ENCODE measurements around the gene NUMB.
"Not testable (repeated sequence)": the region's sequence is repeated elsewhere in the genome, so short reads cannot be mapped to it uniquely, and the experiment has no call there.

The NUMB gene

DNA sequence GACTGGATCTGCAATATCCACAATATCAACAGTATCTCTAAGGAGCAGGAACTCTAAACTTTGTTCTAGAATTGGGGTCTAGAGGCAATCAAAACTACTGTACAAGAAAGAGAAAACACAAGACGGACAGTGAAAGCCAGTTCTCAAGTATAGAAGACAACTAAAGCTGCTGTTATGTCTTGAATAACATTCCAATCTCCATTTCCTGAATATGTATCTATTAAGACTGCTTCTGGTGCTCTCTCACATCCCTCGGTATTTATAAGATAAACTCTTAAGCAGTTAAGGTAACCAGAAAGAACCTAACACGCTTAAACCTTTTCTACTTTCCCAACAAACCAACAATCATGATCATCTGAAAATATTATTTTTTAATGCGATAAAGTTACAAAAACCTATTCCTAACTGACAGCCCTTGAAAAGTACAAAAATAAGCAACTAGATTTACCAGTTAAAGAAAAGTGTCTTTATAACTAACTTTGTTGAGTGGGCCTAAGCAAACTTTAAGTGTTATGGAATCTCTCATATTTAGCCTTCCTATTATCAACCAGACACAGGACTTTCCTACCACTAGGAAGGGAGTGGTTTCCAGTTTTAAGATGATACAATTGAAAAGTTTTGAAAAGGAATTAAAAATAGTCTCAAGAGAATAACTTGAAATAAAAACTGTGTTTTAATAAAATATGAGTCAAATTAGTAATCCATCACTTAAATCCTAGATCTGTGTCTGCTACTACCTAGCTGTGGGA is 30.7 kb downstream of the NUMB start:
- Histone ChIP-seq H3K27me3 (replicated peaks; ENCODE audit: control insufficient read depth, insufficient read depth, low read length) (no peaks in the 10 kb centered on the region), H3K36me3 (ENCODE audit: control insufficient read depth, insufficient read depth, low read length) (no peaks in the 10 kb centered on the region), H3K4me3 (replicated peaks; ENCODE audit: low read depth, low read length) (no peak overlapping the region)
- no peak for TF ChIP-seq CTCF (IDR thresholded peaks at IDR 0.05; ENCODE audit: insufficient read depth, low read length, poor library complexity, severe bottlenecking)
- no peak for DNase-seq (ENCODE audit: extremely low read depth, insufficient read length)

GRCh38 chr14:73426877-73427276 is 31.5 kb downstream of the NUMB start:
- no peaks in the 10 kb centered on the region for H3K27me3 ChIP-seq (replicated peaks; ENCODE audit: control insufficient read depth, insufficient read depth, low read length)
- peak; percentile 55 for DNase-seq (ENCODE audit: extremely low read depth, insufficient read length)
- no peak overlapping the region for H3K4me3 ChIP-seq (replicated peaks; ENCODE audit: low read depth, low read length)
- no peaks in the 10 kb centered on the region; the same call in 1 of the 2 replicates for H3K36me3 ChIP-seq (ENCODE audit: control insufficient read depth, insufficient read depth, low read length)
- TF ChIP-seq CTCF (IDR thresholded peaks at IDR 0.05; ENCODE audit: insufficient read depth, low read length, poor library complexity, severe bottlenecking) = no peak

GRCh38 chr14:73424453-73424852 is 33.9 kb downstream of the NUMB start:
- no peak for DNase-seq (ENCODE audit: extremely low read depth, insufficient read length)
- TF ChIP-seq CTCF (IDR thresholded peaks at IDR 0.05; ENCODE audit: insufficient read depth, low read length, poor library complexity, severe bottlenecking) = no peak
- no peaks in the 10 kb centered on the region; the same call in 1 of the 2 replicates for H3K36me3 ChIP-seq (ENCODE audit: control insufficient read depth, insufficient read depth, low read length)
- no peaks in the 10 kb centered on the region for H3K27me3 ChIP-seq (replicated peaks; ENCODE audit: control insufficient read depth, insufficient read depth, low read length)
- no peak overlapping the region for H3K4me3 ChIP-seq (replicated peaks; ENCODE audit: low read depth, low read length)

DNA sequence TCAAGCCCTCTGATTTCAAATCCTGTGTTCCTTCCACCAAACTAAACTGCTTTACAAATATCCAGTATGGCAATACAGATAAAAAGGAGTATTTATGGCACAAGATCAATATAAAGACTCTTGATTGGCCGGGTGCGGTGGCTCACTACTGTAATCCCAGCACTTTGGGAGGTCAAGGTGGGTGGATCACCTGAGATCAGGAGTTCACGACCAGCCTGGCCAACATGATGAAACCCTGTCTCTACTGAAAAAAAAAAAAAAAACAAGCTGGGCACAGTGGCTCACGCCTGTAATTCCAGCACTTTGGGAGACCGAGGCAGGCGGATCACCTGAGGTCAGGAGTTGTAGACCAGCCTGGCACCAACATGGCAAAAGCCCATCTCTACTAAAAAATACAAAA is 35.3 kb downstream of the NUMB start:
- DNase-seq (ENCODE audit: extremely low read depth, insufficient read length); H3K4me3 ChIP-seq (replicated peaks; ENCODE audit: low read depth, low read length); H3K36me3 ChIP-seq (ENCODE audit: control insufficient read depth, insufficient read depth, low read length); H3K27me3 ChIP-seq (replicated peaks; ENCODE audit: control insufficient read depth, insufficient read depth, low read length): not testable (repeated sequence)

DNA sequence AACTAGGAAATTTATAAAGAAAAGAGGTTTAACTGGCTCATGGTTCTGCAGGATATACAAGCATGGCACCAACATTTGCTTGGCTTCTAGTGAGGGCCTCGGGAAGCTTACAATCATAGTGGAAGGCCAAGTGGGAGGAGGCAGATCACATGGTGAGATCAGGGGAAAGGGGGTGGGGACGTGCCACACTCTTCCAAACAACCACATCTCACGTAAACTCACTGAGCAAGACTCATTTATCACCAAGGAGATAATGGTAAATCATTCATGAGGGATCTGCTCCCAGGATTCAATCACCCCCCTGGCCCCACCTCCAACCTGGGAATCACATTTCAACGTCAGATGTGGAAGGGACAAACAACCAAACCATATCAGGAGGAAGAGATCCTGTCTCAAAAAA is 35.8 kb downstream of the NUMB start:
- H3K4me3 ChIP-seq (replicated peaks; ENCODE audit: low read depth, low read length) = no peak overlapping the region
- H3K27me3 ChIP-seq (replicated peaks; ENCODE audit: control insufficient read depth, insufficient read depth, low read length) = no peaks in the 10 kb centered on the region
- no peaks in the 10 kb centered on the region; the same call in 1 of the 2 replicates for H3K36me3 ChIP-seq (ENCODE audit: control insufficient read depth, insufficient read depth, low read length)
- DNase-seq (ENCODE audit: extremely low read depth, insufficient read length) = no peak
- no peak for TF ChIP-seq CTCF (IDR thresholded peaks at IDR 0.05; ENCODE audit: insufficient read depth, low read length, poor library complexity, severe bottlenecking)

- Histone ChIP-seq H3K36me3 (ENCODE audit: control insufficient read depth, insufficient read depth, low read length) (peaks cover 6% of the 10 kb centered on the region; the same call in 1 of the 2 replicates), H3K27me3 (replicated peaks; ENCODE audit: control insufficient read depth, insufficient read depth, low read length) (no peaks in the 10 kb centered on the region), H3K4me3 (replicated peaks; ENCODE audit: low read depth, low read length) (no peak overlapping the region)
- TF ChIP-seq CTCF (IDR thresholded peaks at IDR 0.05; ENCODE audit: insufficient read depth, low read length, poor library complexity, severe bottlenecking) = no peak
- no peak for DNase-seq (ENCODE audit: extremely low read depth, insufficient read length)
Observed at GRCh38 chr14:73418227-73418626, 40.1 kb downstream of the NUMB start.

- H3K4me3 ChIP-seq (replicated peaks; ENCODE audit: low read depth, low read length); H3K36me3 ChIP-seq (ENCODE audit: control insufficient read depth, insufficient read depth, low read length); DNase-seq (ENCODE audit: extremely low read depth, insufficient read length); H3K27me3 ChIP-seq (replicated peaks; ENCODE audit: control insufficient read depth, insufficient read depth, low read length): not testable (repeated sequence)
Observed at GRCh38 chr14:73406248-73406647, 52.1 kb downstream of the NUMB start.

Measured in GM06990 (cell line).